ENCODE measurements around the gene OBSL1. TPM values are rescaled to one million over a fixed set of nuclear protein-coding genes. Genes with fewer than 3 reads are reported as not detected.

OBSL1 gene
- total RNA-seq, 3 donors from 2014 or later (not counting 1 experiment from before 2014, with no cell fraction given) = 0.07 to 8.8 (median 0.32) TPM

- Histone ChIP-seq H3K4me3 (ENCODE audit: low read length) (no peak overlapping the region), H3K27ac (ENCODE audit: low read length) (no peak overlapping the region), H3K4me1 (ENCODE audit: control insufficient read depth, insufficient read depth, low read length) (no peaks in the 10 kb centered on the region), H3K9me3 (ENCODE audit: control insufficient read depth, insufficient read depth, low read length) (no peaks in the 10 kb centered on the region), H3K27me3 (ENCODE audit: control insufficient read depth, insufficient read depth, low read length) (no peaks in the 10 kb centered on the region), H3K36me3 (ENCODE audit: control insufficient read depth, insufficient read depth, low read length) (no peaks in the 10 kb centered on the region)
- Mint-ChIP-seq H3K36me3 (no peaks in the 10 kb centered on the region), H3K4me3 (no peak overlapping the region), H3K4me1 (no peaks in the 10 kb centered on the region), H3K27ac (no peak overlapping the region), H3K9me3 (no peaks in the 10 kb centered on the region), H3K27me3 (ENCODE audit: low read depth in 2 of 2) (peaks cover 14 to 20% of the 10 kb centered on the region in 2 donors)
- DNase-seq (no peak), ATAC-seq (no peak)
- intact Hi-C loops (cut with micrococcal nuclease) = no loop called here
- 87% methylated on average over 35 of the region's 35 CpGs for WGBS (ENCODE audit: insufficient coverage)
- no peak for TF ChIP-seq CTCF (IDR thresholded peaks at IDR 0.05)
Measured at GRCh38 chr2:219562049-219563020, 9.0 kb downstream of the OBSL1 start.

- WGBS (ENCODE audit: insufficient coverage) = 91% methylated on average over 24 of the region's 24 CpGs
- Histone ChIP-seq H3K36me3 (ENCODE audit: control insufficient read depth, insufficient read depth, low read length) (no peaks in the 10 kb centered on the region), H3K4me3 (ENCODE audit: low read length) (no peak overlapping the region), H3K4me1 (ENCODE audit: control insufficient read depth, insufficient read depth, low read length) (no peaks in the 10 kb centered on the region), H3K27me3 (ENCODE audit: control insufficient read depth, insufficient read depth, low read length) (no peaks in the 10 kb centered on the region), H3K9me3 (ENCODE audit: control insufficient read depth, insufficient read depth, low read length) (no peaks in the 10 kb centered on the region), H3K27ac (ENCODE audit: low read length) (no peak overlapping the region)
- no peak for TF ChIP-seq CTCF (IDR thresholded peaks at IDR 0.05)
- DNase-seq = no peak
- Mint-ChIP-seq H3K4me1 (no peaks in the 10 kb centered on the region), H3K36me3 (no peaks in the 10 kb centered on the region), H3K27me3 (ENCODE audit: low read depth in 2 of 2) (peaks cover 8 to 17% of the 10 kb centered on the region in 2 donors), H3K9me3 (no peaks in the 10 kb centered on the region), H3K4me3 (no peak overlapping the region), H3K27ac (no peak overlapping the region)
- ATAC-seq = no peak
- intact Hi-C loops (cut with micrococcal nuclease) = no loop called here
Measured at GRCh38 chr2:219561179-219562048, 9.9 kb downstream of the OBSL1 start.

- 69% methylated on average over 3 of the region's 3 CpGs for WGBS (ENCODE audit: insufficient coverage)
- Histone ChIP-seq H3K27ac (ENCODE audit: low read length) (no peak overlapping the region), H3K4me3 (ENCODE audit: low read length) (no peak overlapping the region), H3K36me3 (ENCODE audit: control insufficient read depth, insufficient read depth, low read length) (no peaks in the 10 kb centered on the region), H3K4me1 (ENCODE audit: control insufficient read depth, insufficient read depth, low read length) (no peaks in the 10 kb centered on the region), H3K9me3 (ENCODE audit: control insufficient read depth, insufficient read depth, low read length) (no peaks in the 10 kb centered on the region), H3K27me3 (ENCODE audit: control insufficient read depth, insufficient read depth, low read length) (no peaks in the 10 kb centered on the region)
- Mint-ChIP-seq H3K4me1 (no peaks in the 10 kb centered on the region), H3K9me3 (no peaks in the 10 kb centered on the region), H3K4me3 (no peak overlapping the region), H3K27me3 (ENCODE audit: low read depth in 2 of 2) (peaks cover 7 to 17% of the 10 kb centered on the region in 2 donors), H3K36me3 (no peaks in the 10 kb centered on the region), H3K27ac (no peak overlapping the region)
- intact Hi-C loops (cut with micrococcal nuclease) = loop anchor here (1.0 kb wide), 1 partner anchor 20 kb away; no protein-coding TSS in a partner anchor
- DNase-seq = no peak
- no peak for ATAC-seq
- no peak for TF ChIP-seq CTCF (IDR thresholded peaks at IDR 0.05)
Measured at GRCh38 chr2:219560893-219561178, 10.5 kb downstream of the OBSL1 start.
